CD8-positive, alpha-beta memory T cell (primary cell): ENCODE measurements around the gene ALDH8A1. TPM values are rescaled to one million over a fixed set of nuclear protein-coding genes. Genes with fewer than 3 reads are reported as not detected.
A peak's percentile ranks its signal among the peaks of the same experiment; 100 is the strongest.

Experiments
- CTCF ChIA-PET: fragments of 350-600 bp; sonication (Branson Sonifier 250); formaldehyde crosslinking; loops from one replicate; lab custom pipeline; 2021; ENCODE audit warnings: antibody characterized with exemption; lab: Charles Lee
- POLR2A ChIA-PET: fragments of 350-600 bp; sonication (Branson Sonifier 250); formaldehyde crosslinking; loops from one replicate; lab custom pipeline; 2021; ENCODE audit warnings: antibody characterized with exemption; lab: Charles Lee
- DNase-seq, 5 donors: peaks; one replicate each; pipeline versions ENCODE4 v3.0.0 to v3.0.0-alpha.2; 2020 to 2022; ENCODE audit warnings: mixed read lengths in 1 of 5
- H3K27ac ChIP-seq: one replicate; pipeline ENCODE4 v1.7.0; 2013; ENCODE audit warnings: low read depth, mild to moderate bottlenecking, low read length, moderate library complexity
- H3K27me3 ChIP-seq: 2 replicates; pipeline ENCODE4 v1.7.0; 2013; ENCODE audit warnings: low read length, mild to moderate bottlenecking; ENCODE audit not compliant: insufficient read depth, poor library complexity, severe bottlenecking
- H3K36me3 ChIP-seq: 2 replicates; pipeline ENCODE4 v1.7.0; 2013; ENCODE audit warnings: mild to moderate bottlenecking, low read length, moderate library complexity; ENCODE audit not compliant: insufficient read depth
- H3K4me1 ChIP-seq: 2 replicates; pipeline ENCODE4 v1.7.0; 2013; ENCODE audit warnings: mild to moderate bottlenecking, low read length, moderate library complexity; ENCODE audit not compliant: insufficient read depth
- H3K4me3 ChIP-seq: 2 replicates; pipeline ENCODE4 v1.7.0; 2013; ENCODE audit warnings: mild to moderate bottlenecking, low read length
- H3K9me3 ChIP-seq: 2 replicates; pipeline ENCODE4 v1.7.0; 2013; ENCODE audit warnings: mild to moderate bottlenecking, low read length
- H3K27ac Mint-ChIP-seq, 8 donors: one replicate each; pipeline ENCODE4 v1.8.0; 2020 to 2021; ENCODE audit warnings: mixed read lengths in 8 of 8, mild to moderate bottlenecking in 6 of 8, inconsistent platforms in 3 of 8, moderate library complexity in 3 of 8
- H3K27me3 Mint-ChIP-seq, 2 donors: one replicate each; pipeline ENCODE4 v1.8.0; 2020 to 2021; ENCODE audit warnings: mixed read lengths in 2 of 2, mild to moderate bottlenecking in 1 of 2, moderate library complexity in 1 of 2
- H3K36me3 Mint-ChIP-seq, 3 donors: one replicate each; pipeline ENCODE4 v1.8.0; 2020 to 2021; ENCODE audit warnings: mixed read lengths in 3 of 3, inconsistent platforms in 1 of 3, mild to moderate bottlenecking in 1 of 3
- H3K4me1 Mint-ChIP-seq, 3 donors: one replicate each; pipeline ENCODE4 v1.8.0; 2020 to 2021; ENCODE audit warnings: mixed read lengths in 3 of 3, inconsistent platforms in 1 of 3, mild to moderate bottlenecking in 1 of 3
- H3K4me3 Mint-ChIP-seq, 7 donors: one replicate each; pipeline ENCODE4 v1.8.0; 2020 to 2021; ENCODE audit warnings: mixed read lengths in 7 of 7, mild to moderate bottlenecking in 6 of 7, moderate library complexity in 4 of 7, inconsistent platforms in 2 of 7
- H3K9me3 Mint-ChIP-seq, 5 donors: one replicate each; pipeline ENCODE4 v1.8.0; 2020 to 2022; ENCODE audit warnings: mixed read lengths in 5 of 5, mild to moderate bottlenecking in 3 of 5, moderate library complexity in 2 of 5, inconsistent platforms in 1 of 5
- polyA plus RNA-seq: library from polyadenylated mRNA; unstranded; fragments of 300-500 nt; fragmentation: Illumina TruSeq; gene quantifications from one replicate; pipeline ENCODE4 v1.2.3, GENCODE V29; 2021
- total RNA-seq, 2 experiments: library from RNA; stranded (reverse); gene quantifications; one replicate each; pipeline ENCODE4 v1.2.3, GENCODE V29; 2021

The ALDH8A1 gene
- total and polyA plus RNA-seq, 3 experiments from 2014 or later, result 0.08 to 0.85 (median 0.82) TPM

- Histone ChIP-seq H3K27ac (no peak overlapping the region), H3K4me3 (no peak overlapping the region), H3K36me3 (no peaks in the 10 kb centered on the region), H3K9me3 (no peaks in the 10 kb centered on the region), H3K4me1 (no peaks in the 10 kb centered on the region), H3K27me3 (no peaks in the 10 kb centered on the region)
- Mint-ChIP-seq H3K36me3 (peaks cover 0 to 2% (median 0%) of the 10 kb centered on the region in 3 donors), H3K9me3 (peaks cover 0 to 4% (median 2%) of the 10 kb centered on the region in 5 donors), H3K27me3 (peaks cover 7 to 48% of the 10 kb centered on the region in 2 donors), H3K4me1 (no peaks in the 10 kb centered on the region), H3K27ac (no peak overlapping the region), H3K4me3 (no peak overlapping the region)
- DNase-seq, result no peak
- ChIA-PET CTCF (no interaction called here), POLR2A (no interaction called here)
These were observed 57.5 kb downstream of the ALDH8A1 start for GRCh38 chr6:134892362-134892761.

- H3K27me3 Mint-ChIP-seq, result peaks cover 7 to 52% of the 10 kb centered on the region in 2 donors
- Histone ChIP-seq H3K27me3 (no peaks in the 10 kb centered on the region), H3K36me3 (no peaks in the 10 kb centered on the region), H3K9me3 (no peaks in the 10 kb centered on the region), H3K4me3 (no peak overlapping the region), H3K4me1 (no peaks in the 10 kb centered on the region), H3K27ac (no peak overlapping the region)
- H3K4me3 Mint-ChIP-seq, result no peak overlapping the region
- ChIA-PET POLR2A (no interaction called here), CTCF (no interaction called here)
- peaks cover 0 to 4% (median 2%) of the 10 kb centered on the region in 5 donors for H3K9me3 Mint-ChIP-seq
- no peak for DNase-seq
- H3K27ac Mint-ChIP-seq, result no peak overlapping the region
- peaks cover 0 to 2% (median 0%) of the 10 kb centered on the region in 3 donors for H3K36me3 Mint-ChIP-seq
- H3K4me1 Mint-ChIP-seq, result no peaks in the 10 kb centered on the region
These were observed 58.3 kb downstream of the ALDH8A1 start for GRCh38 chr6:134891633-134892032.

- H3K27me3 Mint-ChIP-seq, result peaks cover 6 to 47% of the 10 kb centered on the region in 2 donors
- H3K9me3 Mint-ChIP-seq, result peaks cover 0 to 4% (median 2%) of the 10 kb centered on the region in 5 donors
- ChIA-PET POLR2A (no interaction called here), CTCF (no interaction called here)
- no peaks in the 10 kb centered on the region for H3K4me1 ChIP-seq
- H3K36me3 Mint-ChIP-seq, result no peaks in the 10 kb centered on the region
- H3K36me3 ChIP-seq, result no peaks in the 10 kb centered on the region
- H3K4me3 ChIP-seq, result no peak overlapping the region
- no peaks in the 10 kb centered on the region for H3K4me1 Mint-ChIP-seq
- no peak for DNase-seq
- no peak overlapping the region for H3K27ac ChIP-seq
- H3K9me3 ChIP-seq, result no peaks in the 10 kb centered on the region
- no peak overlapping the region for H3K27ac Mint-ChIP-seq
- H3K27me3 ChIP-seq, result no peaks in the 10 kb centered on the region
- no peak overlapping the region for H3K4me3 Mint-ChIP-seq
These were observed 61.6 kb downstream of the ALDH8A1 start for GRCh38 chr6:134888316-134888715.

- peaks cover 6 to 43% of the 10 kb centered on the region in 2 donors for H3K27me3 Mint-ChIP-seq
- no peaks in the 10 kb centered on the region for H3K9me3 Mint-ChIP-seq
- POLR2A ChIA-PET, result no interaction called here
These were observed 65.1 kb downstream of the ALDH8A1 start for GRCh38 chr6:134884752-134885151.

GRCh38 chr6:134883314-134883713, 66.6 kb downstream of the ALDH8A1 start:
- Mint-ChIP-seq H3K4me3 (no peak overlapping the region), H3K27me3 (peaks cover 6 to 35% of the 10 kb centered on the region in 2 donors), H3K36me3 (no peaks in the 10 kb centered on the region), H3K27ac (no peak overlapping the region), H3K9me3 (no peaks in the 10 kb centered on the region), H3K4me1 (no peaks in the 10 kb centered on the region)
- H3K27ac ChIP-seq, result no peak overlapping the region
- no peaks in the 10 kb centered on the region for H3K27me3 ChIP-seq
- no peaks in the 10 kb centered on the region for H3K36me3 ChIP-seq
- H3K4me3 ChIP-seq, result no peak overlapping the region
- ChIA-PET CTCF (interaction anchor here (0.8 to 2.5 kb wide), 8 partner anchors 9 to 759 kb away, joined by 3 to 7 read pairs (median 4); no protein-coding TSS in a partner anchor), POLR2A (no interaction called here)
- no peak for DNase-seq
- no peaks in the 10 kb centered on the region for H3K4me1 ChIP-seq
- H3K9me3 ChIP-seq, result no peaks in the 10 kb centered on the region

More at GRCh38 chr6:134884752-134885151, 65.1 kb downstream of the ALDH8A1 start:
- no peak overlapping the region for H3K4me3 Mint-ChIP-seq
- H3K36me3 Mint-ChIP-seq, result no peaks in the 10 kb centered on the region
- no peak overlapping the region for H3K27ac Mint-ChIP-seq
- Histone ChIP-seq H3K27me3 (no peaks in the 10 kb centered on the region), H3K4me3 (no peak overlapping the region), H3K4me1 (no peaks in the 10 kb centered on the region), H3K36me3 (no peaks in the 10 kb centered on the region), H3K27ac (no peak overlapping the region), H3K9me3 (no peaks in the 10 kb centered on the region)
- H3K4me1 Mint-ChIP-seq, result no peaks in the 10 kb centered on the region
- no peak for DNase-seq
- CTCF ChIA-PET, result no interaction called here

GRCh38 chr6:134882426-134883038, 67.4 kb downstream of the ALDH8A1 start:
- H3K9me3 Mint-ChIP-seq, result no peaks in the 10 kb centered on the region
- H3K4me3 Mint-ChIP-seq, result no peak overlapping the region
- no peak overlapping the region for H3K27ac Mint-ChIP-seq

GRCh38 chr6:134880487-134881190, 69.3 kb downstream of the ALDH8A1 start:
- Mint-ChIP-seq H3K36me3 (peaks cover 0 to 2% (median 0%) of the 10 kb centered on the region in 3 donors), H3K9me3 (peaks cover 0 to under 1% (median 0%) of the 10 kb centered on the region in 5 donors), H3K27me3 (peaks cover 6 to 27% of the 10 kb centered on the region in 2 donors), H3K4me3 (no peak overlapping the region), H3K4me1 (no peaks in the 10 kb centered on the region), H3K27ac (no peak overlapping the region)
- Histone ChIP-seq H3K36me3 (no peaks in the 10 kb centered on the region), H3K27me3 (no peaks in the 10 kb centered on the region), H3K4me1 (no peaks in the 10 kb centered on the region), H3K4me3 (no peak overlapping the region), H3K27ac (no peak overlapping the region), H3K9me3 (no peaks in the 10 kb centered on the region)
- POLR2A ChIA-PET, result no interaction called here
- CTCF ChIA-PET, result interaction anchor here (0.6 to 1.1 kb wide), 2 partner anchors 31 to 724 kb away, joined by 3 read pairs; no protein-coding TSS in a partner anchor
- DNase-seq, result no peak

More at GRCh38 chr6:134882426-134883038, 67.4 kb downstream of the ALDH8A1 start:
- Mint-ChIP-seq H3K36me3 (no peaks in the 10 kb centered on the region), H3K27me3 (peaks cover 6 to 31% of the 10 kb centered on the region in 2 donors), H3K4me1 (no peaks in the 10 kb centered on the region)
- H3K9me3 ChIP-seq, result no peaks in the 10 kb centered on the region
- no peaks in the 10 kb centered on the region for H3K36me3 ChIP-seq
- ChIA-PET CTCF (interaction anchor here (0.8 to 2.5 kb wide), 11 partner anchors 8 to 758 kb away, joined by 3 to 7 read pairs (median 4); no protein-coding TSS in a partner anchor), POLR2A (no interaction called here)
- no peaks in the 10 kb centered on the region for H3K4me1 ChIP-seq
- no peaks in the 10 kb centered on the region for H3K27me3 ChIP-seq
- peak; percentile 4 to 61 (median 22) for DNase-seq
- H3K27ac ChIP-seq, result no peak overlapping the region
- H3K4me3 ChIP-seq, result no peak overlapping the region

GRCh38 chr6:134878136-134878535, 71.8 kb downstream of the ALDH8A1 start:
- Histone ChIP-seq H3K4me3 (no peak overlapping the region), H3K9me3 (no peaks in the 10 kb centered on the region), H3K27ac (no peak overlapping the region), H3K36me3 (no peaks in the 10 kb centered on the region), H3K4me1 (peaks cover 4% of the 10 kb centered on the region), H3K27me3 (no peaks in the 10 kb centered on the region)
- H3K9me3 Mint-ChIP-seq, result peaks cover 0 to 3% (median 0%) of the 10 kb centered on the region in 5 donors
- no peak overlapping the region for H3K27ac Mint-ChIP-seq
- no peak overlapping the region for H3K4me3 Mint-ChIP-seq
- H3K4me1 Mint-ChIP-seq, result peaks cover 12 to 13% (median 13%) of the 10 kb centered on the region in 3 donors
- peaks cover 3 to 11% of the 10 kb centered on the region in 2 donors for H3K27me3 Mint-ChIP-seq
- ChIA-PET POLR2A (no interaction called here), CTCF (no interaction called here)
- H3K36me3 Mint-ChIP-seq, result peaks cover 0 to 8% (median 1%) of the 10 kb centered on the region in 3 donors
- no peak for DNase-seq
